SK-N-SH (cell line): ENCODE measurements around the gene RPA3. TPM values are rescaled to one million over a fixed set of nuclear protein-coding genes. Genes with fewer than 3 reads are reported as not detected.

Experiments
- CTCF ChIA-PET: fragments of 300-600, 350-600 bp; formaldehyde crosslinking; extraction: SDS; loops from one replicate; lab custom pipeline; 2021; lab: Yijun Ruan, JAX
- POLR2A ChIA-PET: fragments of 350-600 bp; sonication (Branson Sonifier 250); formaldehyde crosslinking; extraction: SDS; loops from one replicate; lab custom pipeline; 2020; ENCODE audit warnings: antibody characterized with exemption, inconsistent platforms; lab: Yijun Ruan, JAX
- DNase-seq: peaks from one replicate; pipeline ENCODE4 v3.0.0; 2012
- H2AFZ ChIP-seq: fragments of 200-600 bp; sonication (generic); 2 replicates; pipeline ENCODE4 v1.8.1; 2016; ENCODE audit warnings: antibody characterized with exemption, mild to moderate bottlenecking, low read depth
- H3F3A ChIP-seq: fragments of 200-600 bp; sonication (generic); replicated peaks from 2 replicates; pipeline ENCODE3; 2016; ENCODE audit warnings: antibody characterized with exemption, mild to moderate bottlenecking; ENCODE audit not compliant: insufficient read depth
- H3K27ac ChIP-seq, 2 experiments: fragments of 200-500 bp in 1 of 2; fragments of 200-600 bp in 1 of 2; sonication (Bioruptor generic) in 1 of 2; sonication (generic), shearing (Covaris generic) in 1 of 2; 2 replicates each; pipeline versions ENCODE4 v1.5.1 to v1.6.1; 2014 to 2016; ENCODE audit warnings: low read depth in 2 of 2, inconsistent platforms in 1 of 2, low read length in 1 of 2, mild to moderate bottlenecking in 1 of 2, mixed read lengths in 1 of 2
- H3K27me3 ChIP-seq: fragments of 200-600 bp; sonication (generic), shearing (Covaris generic); 2 replicates; pipeline ENCODE4 v1.6.1; 2016; ENCODE audit warnings: mixed run types; ENCODE audit not compliant: insufficient read depth
- H3K36me3 ChIP-seq, 2 experiments: fragments of 200-500 bp in 1 of 2; fragments of 200-600 bp in 1 of 2; sonication (Bioruptor generic) in 1 of 2; sonication (generic) in 1 of 2; replicated peaks in 1 of 2; 2 replicates each; pipeline versions ENCODE3 to v1.5.1; 2014 to 2016; ENCODE audit warnings: low read length in 1 of 2, mild to moderate bottlenecking in 1 of 2; ENCODE audit not compliant: insufficient read depth in 2 of 2, control insufficient read depth in 1 of 2
- H3K4me1 ChIP-seq, 2 experiments: fragments of 200-500 bp in 1 of 2; fragments of 200-600 bp in 1 of 2; sonication (Bioruptor generic) in 1 of 2; sonication (generic), shearing (Covaris generic) in 1 of 2; 2 replicates each; pipeline versions ENCODE4 v1.5.1 to v1.6.1; 2014 to 2016; ENCODE audit warnings: low read depth in 1 of 2, low read length in 1 of 2, mixed run types in 1 of 2; ENCODE audit not compliant: insufficient read depth in 2 of 2, control insufficient read depth in 1 of 2
- H3K4me2 ChIP-seq: fragments of 200-600 bp; sonication (generic), shearing (Covaris generic); 2 replicates; pipeline ENCODE4 v1.6.1; 2017; ENCODE audit warnings: mixed run types
- H3K4me3 ChIP-seq, 2 experiments: fragments of 200-500 bp in 1 of 2; fragments of 200-600 bp in 1 of 2; sonication (Bioruptor generic) in 1 of 2; sonication (generic), shearing (Covaris generic) in 1 of 2; 2 replicates each; pipeline versions ENCODE4 v1.5.1 to v1.8.1; 2014 to 2016; ENCODE audit warnings: low read depth in 2 of 2, inconsistent platforms in 1 of 2, low read length in 1 of 2, mild to moderate bottlenecking in 1 of 2, mixed read lengths in 1 of 2, moderate library complexity in 1 of 2
- H3K79me2 ChIP-seq: fragments of 200-600 bp; sonication (generic); 2 replicates; pipeline ENCODE4 v1.8.1; 2017; ENCODE audit warnings: mild to moderate bottlenecking; ENCODE audit not compliant: insufficient read depth
- H3K9ac ChIP-seq: fragments of 200-600 bp; sonication (generic); 2 replicates; pipeline ENCODE4 v1.6.1; 2017; ENCODE audit warnings: mixed run types
- H3K9me2 ChIP-seq: fragments of 200-600 bp; sonication (generic); 2 replicates; pipeline ENCODE4 v1.6.1; 2017; ENCODE audit warnings: mixed run types
- H3K9me3 ChIP-seq: fragments of 200-600 bp; sonication (generic); 2 replicates; pipeline ENCODE4 v1.6.1; 2017; ENCODE audit warnings: mixed run types, mild to moderate bottlenecking, moderate library complexity
- H4K20me1 ChIP-seq: fragments of 200-600 bp; sonication (generic); 2 replicates; pipeline ENCODE4 v1.6.1; 2017; ENCODE audit warnings: mild to moderate bottlenecking, mixed run types; ENCODE audit not compliant: insufficient read depth
- GABPA ChIP-seq: IDR thresholded peaks from 2 replicates; pipeline ENCODE4 v1.4.0; 2012; ENCODE audit warnings: low read depth, mild to moderate bottlenecking
- IRF3 ChIP-seq: fragments of 150-350 bp; IDR thresholded peaks from 2 replicates; pipeline ENCODE4 v1.6.1; 2016; ENCODE audit warnings: mild to moderate bottlenecking, low read depth, low read length
- JUND ChIP-seq: IDR thresholded peaks from 2 replicates; pipeline ENCODE4 v1.4.0; 2012
- MEF2A ChIP-seq: IDR thresholded peaks from 2 replicates; pipeline ENCODE4 v1.4.0; 2012; ENCODE audit warnings: low read depth, borderline replicate concordance
- NRF1 ChIP-seq: IDR thresholded peaks from 2 replicates; pipeline ENCODE4 v1.6.1; 2012; ENCODE audit warnings: low read depth, mild to moderate bottlenecking, low read length
- RAD21 ChIP-seq: IDR thresholded peaks from 2 replicates; pipeline ENCODE4 v1.6.1; 2012; ENCODE audit warnings: mild to moderate bottlenecking, low read length
- RCOR1 ChIP-seq: fragments of 150-350 bp; IDR thresholded peaks from 2 replicates; pipeline ENCODE4 v1.6.1; 2017; ENCODE audit warnings: antibody characterized with exemption, low read length
- RXRA ChIP-seq: IDR thresholded peaks from 2 replicates; pipeline ENCODE4 v1.4.0; 2012; ENCODE audit warnings: low read depth, mild to moderate bottlenecking, borderline replicate concordance
- SMC3 ChIP-seq: IDR thresholded peaks from 2 replicates; pipeline ENCODE4 v1.6.1; 2012; ENCODE audit warnings: low read depth, low read length, improper control_type of control experiment
- TEAD4 ChIP-seq: IDR thresholded peaks from 2 replicates; pipeline ENCODE4 v1.4.0; 2012; ENCODE audit warnings: mild to moderate bottlenecking, borderline replicate concordance; ENCODE audit not compliant: insufficient read depth
- USF1 ChIP-seq: IDR thresholded peaks from 2 replicates; pipeline ENCODE4 v1.4.0; 2012; ENCODE audit warnings: low read depth, borderline replicate concordance
- YY1 ChIP-seq: IDR thresholded peaks from 2 replicates; pipeline ENCODE4 v1.4.0; 2012; ENCODE audit warnings: low read depth, mild to moderate bottlenecking
- WGBS: methylation state at CpG from one replicate; pipeline ENCODE4 v1.1.6; 2017; ENCODE audit warnings: low lambda C conversion rate; 5-methylcytosine and 5-hydroxymethylcytosine counted together
- polyA plus RNA-seq, 3 experiments: library from polyadenylated mRNA; depleted of rRNA; stranded (reverse); fragments of >200 nt; gene quantifications; 2 replicates each; pipeline ENCODE4 v1.2.3, GENCODE V29; 2012

RPA3 gene
- polyA plus RNA-seq, 1 of the 3 experiments (the other 2 are of a cell fraction) = 39.0 TPM

- Histone ChIP-seq H3F3A (peaks cover 3% of the 10 kb centered on the region), H2AFZ (no peak overlapping the region), H3K9ac (no peak overlapping the region), H3K9me3 (no peaks in the 10 kb centered on the region), H4K20me1 (no peaks in the 10 kb centered on the region), H3K27me3 (no peaks in the 10 kb centered on the region), H3K4me3 (no peak overlapping the region), H3K27ac (no peak overlapping the region), H3K4me2 (no peak overlapping the region), H3K4me1 (peaks cover 14 to 33% of the 10 kb centered on the region in 2 experiments; a peak in 3 of 4 replicates), H3K36me3 (no peaks in the 10 kb centered on the region), H3K9me2 (no peaks in the 10 kb centered on the region)
- DNase-seq = no peak
- POLR2A ChIA-PET = no interaction called here
- TF ChIP-seq TEAD4 (no peak), RCOR1 (no peak), YY1 (no peak), JUND (no peak), MEF2A (no peak)
- TF ChIP-seq, all 33 proteins: peak for 0
- 90% methylated on average over 1 of the region's 1 CpG for WGBS
- CTCF ChIA-PET = no interaction called here
- no peaks in the 10 kb centered on the region; the same call in 1 of the 2 replicates for H3K79me2 ChIP-seq
These were observed 12.3 kb downstream of the RPA3 start for GRCh38 chr7:7706101-7706511.

- Histone ChIP-seq H3F3A (no peaks in the 10 kb centered on the region), H2AFZ (no peak overlapping the region), H3K79me2 (no peaks in the 10 kb centered on the region; the same call in 1 of the 2 replicates), H3K4me1 (peaks cover 14 to 33% of the 10 kb centered on the region in 2 experiments; a peak in 3 of 4 replicates), H3K9ac (no peak overlapping the region), H3K4me2 (no peak overlapping the region), H3K9me3 (no peaks in the 10 kb centered on the region), H3K27ac (no peak overlapping the region), H4K20me1 (no peaks in the 10 kb centered on the region), H3K4me3 (no peak overlapping the region), H3K27me3 (no peaks in the 10 kb centered on the region)
- POLR2A ChIA-PET = no interaction called here
- 97% methylated on average over 2 of the region's 2 CpGs for WGBS
- TF ChIP-seq IRF3 (no peak), GABPA (no peak), USF1 (no peak)
- TF ChIP-seq, all 33 proteins: peak for 0
- Histone ChIP-seq H3K9me2 (no peaks in the 10 kb centered on the region), H3K36me3 (no peaks in the 10 kb centered on the region)
- DNase-seq = no peak
- CTCF ChIA-PET = no interaction called here
These were observed 13.1 kb downstream of the RPA3 start for GRCh38 chr7:7705318-7705717.

- Histone ChIP-seq H3K4me3 (no peak overlapping the region), H3K9ac (no peak overlapping the region), H2AFZ (no peak overlapping the region), H3K9me2 (no peaks in the 10 kb centered on the region), H3K27me3 (no peaks in the 10 kb centered on the region), H3K4me2 (no peak overlapping the region), H3K36me3 (no peaks in the 10 kb centered on the region), H3K79me2 (no peaks in the 10 kb centered on the region; the same call in 1 of the 2 replicates), H3K4me1 (peaks cover 14 to 33% of the 10 kb centered on the region in 2 experiments; a peak in 3 of 4 replicates), H4K20me1 (no peaks in the 10 kb centered on the region), H3F3A (no peaks in the 10 kb centered on the region), H3K27ac (no peak overlapping the region), H3K9me3 (no peaks in the 10 kb centered on the region)
- 94% methylated on average over 4 of the region's 4 CpGs for WGBS
- ChIA-PET CTCF (no interaction called here), POLR2A (no interaction called here)
- TF ChIP-seq NRF1 = no peak
- no peak for TF ChIP-seq SMC3
- TF ChIP-seq RAD21 = no peak
- TF ChIP-seq GABPA = no peak
- TF ChIP-seq RXRA = no peak
- no peak for TF ChIP-seq USF1
- DNase-seq = no peak
These were observed 13.5 kb downstream of the RPA3 start for GRCh38 chr7:7704867-7705266.
